Neuron (in vitro differentiated cells): Measurements from ENCODE around the gene SDK2.

ENCODE experiments used
- H2AFZ ChIP-seq: one replicate; pipeline ENCODE4 v1.6.1; 2013; ENCODE audit warnings: low read depth, mild to moderate bottlenecking, inconsistent platforms, low read length, moderate library complexity
- H3K27me3 ChIP-seq: one replicate; pipeline ENCODE4 v1.6.1; 2013; ENCODE audit warnings: low read length; ENCODE audit not compliant: insufficient read depth
- H3K36me3 ChIP-seq: one replicate; pipeline ENCODE4 v1.6.1; 2013; ENCODE audit warnings: low read length; ENCODE audit not compliant: insufficient read depth
- H3K4me1 ChIP-seq: one replicate; pipeline ENCODE4 v1.6.1; 2013; ENCODE audit warnings: low read length; ENCODE audit not compliant: insufficient read depth
- H3K4me3 ChIP-seq: 2 replicates; pipeline ENCODE4 v1.5.1; 2013; ENCODE audit warnings: mild to moderate bottlenecking, low read length, moderate library complexity
- H3K9me3 ChIP-seq: one replicate; pipeline ENCODE4 v1.6.1; 2013; ENCODE audit warnings: low read length

SDK2 gene

DNA sequence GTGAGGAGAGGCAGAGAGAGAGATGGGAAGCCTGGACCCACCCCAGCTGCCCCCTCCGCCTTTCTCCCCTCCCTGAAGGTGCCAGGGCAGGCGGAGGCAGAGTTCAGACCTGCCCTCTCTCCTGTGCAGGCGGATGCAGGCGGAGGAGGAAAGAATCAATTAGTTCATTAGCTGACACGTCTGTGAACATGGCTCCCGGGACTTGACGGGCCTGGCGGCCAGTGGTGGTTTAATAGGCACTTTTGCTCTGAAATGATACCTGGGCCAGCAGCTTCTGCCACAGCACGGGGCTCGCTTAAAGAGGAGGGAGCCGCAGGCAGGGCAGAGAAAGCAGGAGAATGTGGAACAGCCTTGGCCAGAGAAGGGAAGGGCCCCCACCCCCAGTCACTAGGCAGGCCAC, 98.1 kb downstream of the SDK2 start:
- Histone ChIP-seq H2AFZ (no peak overlapping the region), H3K4me3 (no peak overlapping the region), H3K9me3 (no peaks in the 10 kb centered on the region), H3K36me3 (no peaks in the 10 kb centered on the region), H3K27me3 (no peaks in the 10 kb centered on the region), H3K4me1 (peaks cover 9% of the 10 kb centered on the region)

DNA sequence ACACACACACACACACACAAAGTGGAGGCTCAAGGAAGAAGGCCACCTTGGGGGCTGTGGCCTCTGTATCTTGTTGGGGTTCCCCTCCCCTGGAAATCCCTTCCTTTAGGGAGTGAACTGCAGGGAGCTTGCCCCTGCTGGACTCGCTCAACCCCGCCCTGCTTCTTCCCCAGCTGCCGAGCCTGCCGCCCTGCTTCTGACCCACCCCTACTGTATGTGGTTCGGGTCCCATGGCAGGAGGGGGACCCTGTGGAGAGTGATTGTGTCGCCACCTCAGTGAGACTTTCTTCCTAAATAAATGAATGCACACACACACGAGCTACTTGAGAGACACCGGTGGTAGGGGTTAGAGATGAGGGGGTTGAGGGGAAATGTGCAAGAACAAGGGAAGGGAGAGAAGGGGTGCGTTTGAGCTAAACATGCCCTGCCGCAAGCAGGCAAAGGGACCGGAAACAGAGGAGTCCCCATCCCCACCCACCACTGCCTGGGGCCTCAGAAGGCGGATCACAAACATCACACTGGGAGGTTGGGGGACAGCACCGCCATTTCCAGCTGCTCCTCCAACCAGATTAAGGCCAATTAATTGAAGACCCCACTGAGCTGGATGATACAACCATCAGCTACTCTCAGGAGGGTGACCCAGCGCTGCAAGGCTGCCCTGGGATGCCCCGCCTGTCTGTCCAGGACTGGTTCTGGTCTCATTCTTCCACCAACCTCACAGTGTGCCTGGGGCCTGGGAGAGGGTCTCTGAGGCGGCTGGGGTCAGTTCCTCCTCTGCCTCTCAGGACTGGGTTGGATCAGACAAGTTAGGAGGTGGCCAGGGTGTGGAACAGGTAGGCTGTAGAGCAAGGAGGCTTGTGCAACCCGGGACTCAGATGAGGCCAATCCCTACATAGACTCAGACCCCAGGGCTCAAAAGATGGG, 98.9 kb downstream of the SDK2 start:
- no peaks in the 10 kb centered on the region for H3K27me3 ChIP-seq
- no peak overlapping the region for H3K4me3 ChIP-seq
- no peaks in the 10 kb centered on the region for H3K9me3 ChIP-seq
- no peaks in the 10 kb centered on the region for H3K36me3 ChIP-seq
- no peak overlapping the region for H2AFZ ChIP-seq
- peaks cover 9% of the 10 kb centered on the region for H3K4me1 ChIP-seq

DNA sequence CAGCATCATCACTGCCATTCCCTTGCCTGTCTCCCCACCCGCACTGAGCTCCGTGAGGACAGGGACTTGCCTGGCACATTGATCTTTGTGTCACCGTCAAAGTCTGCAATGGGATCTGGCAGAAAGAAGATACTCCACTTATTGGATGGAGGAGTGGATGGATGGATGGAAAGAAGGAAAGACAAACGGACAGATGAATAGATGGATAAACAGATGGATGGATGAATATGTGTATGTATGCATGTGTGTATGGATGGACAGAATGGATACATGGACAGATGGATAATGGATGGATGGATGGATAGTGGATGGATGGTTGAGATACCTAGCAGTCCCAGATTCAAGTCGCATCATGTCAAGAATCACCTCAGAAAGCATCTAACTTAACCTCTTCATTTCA, 99.9 kb downstream of the SDK2 start:
- Histone ChIP-seq H3K27me3 (no peaks in the 10 kb centered on the region), H3K4me3 (no peak overlapping the region), H3K9me3 (no peaks in the 10 kb centered on the region), H3K4me1 (peaks cover 6% of the 10 kb centered on the region), H3K36me3 (no peaks in the 10 kb centered on the region), H2AFZ (no peak overlapping the region)

DNA sequence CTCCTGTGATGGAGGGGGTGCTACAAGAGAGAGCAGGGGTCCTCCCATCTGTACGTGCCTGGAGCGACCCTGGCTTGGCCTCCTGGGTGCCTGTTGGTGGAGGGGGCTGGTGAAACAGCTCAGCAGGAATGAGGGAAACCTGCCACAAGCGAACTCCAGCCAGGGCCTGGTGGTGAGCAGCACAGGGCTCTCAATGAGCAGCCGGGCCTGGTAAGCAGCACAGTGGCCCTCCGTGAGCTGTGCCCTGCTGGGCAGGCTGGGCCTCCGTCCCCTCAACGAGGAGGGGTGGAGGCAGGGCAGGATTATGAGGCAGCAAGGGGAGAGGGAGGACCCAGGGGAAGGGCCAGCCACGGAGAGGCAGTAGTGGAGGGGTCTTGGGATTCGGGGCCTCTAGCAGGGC, 101.9 kb downstream of the SDK2 start:
- peaks cover 9% of the 10 kb centered on the region for H3K4me1 ChIP-seq
- H3K9me3 ChIP-seq, result no peaks in the 10 kb centered on the region
- no peak overlapping the region for H2AFZ ChIP-seq
- no peaks in the 10 kb centered on the region for H3K27me3 ChIP-seq
- H3K4me3 ChIP-seq, result no peak overlapping the region
- no peaks in the 10 kb centered on the region for H3K36me3 ChIP-seq

DNA sequence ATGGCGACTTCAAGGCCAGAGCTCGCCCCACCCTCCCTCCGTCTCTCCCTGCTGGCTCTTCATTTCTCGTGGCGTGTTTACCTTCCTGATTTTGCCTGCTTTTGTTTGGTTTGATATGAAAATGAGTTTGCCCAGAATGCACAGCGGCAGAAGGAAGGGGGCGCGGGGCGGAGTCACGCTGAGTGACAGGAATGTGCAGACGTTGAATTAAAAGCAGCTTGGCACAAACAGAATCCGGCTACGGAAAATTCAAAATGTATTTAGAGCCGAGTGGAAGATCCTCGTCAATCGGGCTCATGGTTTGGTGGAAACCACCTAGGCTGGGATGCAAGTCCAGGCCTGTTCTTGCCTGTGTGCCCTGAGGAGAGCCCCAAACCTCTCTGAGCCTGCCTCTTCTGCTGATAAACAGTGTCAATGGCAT, 102.7 kb downstream of the SDK2 start:
- Histone ChIP-seq H3K9me3 (no peaks in the 10 kb centered on the region), H2AFZ (no peak overlapping the region), H3K27me3 (no peaks in the 10 kb centered on the region), H3K36me3 (no peaks in the 10 kb centered on the region), H3K4me3 (no peak overlapping the region), H3K4me1 (peaks cover 9% of the 10 kb centered on the region)

DNA sequence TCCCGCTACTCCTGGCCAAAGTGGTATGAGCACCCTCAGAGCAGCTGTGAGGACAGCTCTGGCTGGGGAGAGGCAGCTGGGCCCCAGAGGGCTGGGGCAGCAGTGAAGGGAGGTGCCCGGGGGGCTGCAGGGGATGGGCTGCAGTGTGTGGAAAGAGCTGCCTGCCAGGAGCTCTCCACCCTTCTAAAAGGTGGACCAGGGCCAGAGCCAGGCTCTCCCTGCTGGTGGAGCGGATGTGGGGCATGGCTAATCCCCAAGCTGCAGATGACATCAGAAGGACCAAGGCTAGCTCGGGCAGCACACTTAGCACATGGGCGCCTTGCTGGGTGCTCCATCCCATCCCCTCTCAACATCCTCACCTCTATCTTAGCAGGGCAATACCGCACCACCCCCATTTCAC, 103.1 kb downstream of the SDK2 start:
- no peak overlapping the region for H2AFZ ChIP-seq
- no peak overlapping the region for H3K4me3 ChIP-seq
- H3K9me3 ChIP-seq, result no peaks in the 10 kb centered on the region
- peaks cover 9% of the 10 kb centered on the region for H3K4me1 ChIP-seq
- H3K36me3 ChIP-seq, result no peaks in the 10 kb centered on the region
- no peaks in the 10 kb centered on the region for H3K27me3 ChIP-seq

DNA sequence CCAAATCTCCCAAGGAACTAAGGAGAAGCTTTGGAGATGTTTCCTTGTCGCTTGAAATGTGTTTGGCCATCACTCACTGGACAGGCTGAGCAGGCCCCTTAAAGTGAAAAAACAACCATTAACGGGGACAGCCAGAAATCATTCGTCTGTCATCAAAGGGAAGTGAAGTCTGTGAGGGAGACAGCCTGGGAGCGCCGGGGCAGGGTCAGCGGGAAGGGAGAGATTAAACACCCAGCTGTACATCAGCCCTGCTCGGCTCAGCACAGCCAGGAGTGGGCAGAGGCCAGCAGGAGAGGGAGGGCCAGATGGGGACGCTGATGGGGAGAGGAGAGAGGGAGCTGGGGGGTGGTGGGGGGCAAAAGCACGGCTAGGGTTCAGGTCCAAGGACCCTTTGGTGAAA, 105.1 kb downstream of the SDK2 start:
- Histone ChIP-seq H3K27me3 (no peaks in the 10 kb centered on the region), H3K36me3 (no peaks in the 10 kb centered on the region), H3K4me3 (no peak overlapping the region), H2AFZ (no peak overlapping the region), H3K9me3 (no peaks in the 10 kb centered on the region), H3K4me1 (peaks cover 8% of the 10 kb centered on the region)

DNA sequence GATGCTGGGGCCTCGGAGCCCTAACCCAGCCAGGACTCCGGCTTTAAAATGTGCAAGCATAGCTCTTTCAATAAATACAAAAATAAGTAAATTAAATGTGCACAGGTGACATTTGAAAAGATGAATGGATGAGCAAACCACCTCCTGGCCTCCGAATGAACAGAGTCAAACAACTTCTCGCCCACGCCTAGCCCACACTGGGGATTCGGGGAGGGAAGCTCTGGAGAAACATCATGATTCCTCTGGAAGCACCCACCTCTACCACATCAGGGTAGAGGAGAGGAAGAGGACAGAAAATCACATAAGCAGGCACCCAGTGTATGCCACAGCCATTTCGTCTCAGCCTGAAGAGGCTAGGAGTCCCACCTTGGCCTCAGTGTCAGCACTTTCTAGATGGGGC, 105.8 kb downstream of the SDK2 start:
- H3K4me1 ChIP-seq, result peaks cover 11% of the 10 kb centered on the region

DNA sequence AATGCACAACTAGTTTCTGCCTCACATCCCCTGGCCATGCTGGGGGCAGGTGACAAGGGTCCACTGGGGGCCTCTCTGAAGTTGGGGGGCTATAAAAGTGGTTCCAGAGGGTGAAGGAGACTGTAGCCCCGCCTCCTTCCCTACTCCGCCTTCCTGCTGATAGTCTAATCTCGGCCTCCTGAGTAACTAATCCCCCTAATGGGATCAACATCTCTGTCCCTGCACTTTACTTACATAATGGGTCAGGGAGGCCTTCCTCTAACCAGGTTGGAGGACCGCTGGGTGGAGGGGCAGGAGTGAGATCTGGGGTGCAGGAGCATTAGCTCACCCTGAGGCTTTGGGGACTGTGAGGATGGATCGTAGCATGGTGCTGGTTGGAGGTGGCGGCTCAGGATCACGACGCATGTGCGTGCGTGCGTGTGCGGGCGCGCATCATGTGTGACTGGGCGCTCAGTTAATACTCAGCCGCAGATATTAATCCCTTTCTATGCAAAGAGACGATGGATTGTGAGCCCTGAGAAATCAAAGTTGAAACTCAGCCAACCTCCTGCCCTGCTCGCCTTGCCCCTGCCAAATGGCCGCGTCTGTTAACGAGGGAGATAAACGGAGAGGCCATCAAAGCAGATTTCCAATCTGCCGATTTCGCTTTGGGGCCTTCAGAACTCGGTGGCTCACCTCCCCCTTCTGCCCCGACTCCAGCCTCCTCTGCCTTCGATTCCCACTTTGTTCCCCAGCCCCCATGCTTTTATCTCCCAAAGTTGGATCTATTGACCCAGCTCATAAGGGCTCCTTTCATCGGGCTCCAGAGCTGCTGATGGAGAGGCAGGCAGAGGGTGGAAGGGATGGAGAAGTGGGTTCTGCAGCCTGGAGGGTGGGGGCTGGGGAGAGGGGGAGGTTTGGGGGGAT, 107.3 kb downstream of the SDK2 start:
- H3K9me3 ChIP-seq, result no peaks in the 10 kb centered on the region
- H3K4me1 ChIP-seq, result peaks cover 20% of the 10 kb centered on the region
- H3K4me3 ChIP-seq, result no peak overlapping the region
- no peaks in the 10 kb centered on the region for H3K36me3 ChIP-seq
- no peak overlapping the region for H2AFZ ChIP-seq
- no peaks in the 10 kb centered on the region for H3K27me3 ChIP-seq

More for the DNA sequence above, 105.8 kb downstream of the SDK2 start:
- no peaks in the 10 kb centered on the region for H3K36me3 ChIP-seq
- H2AFZ ChIP-seq, result no peak overlapping the region
- H3K4me3 ChIP-seq, result no peak overlapping the region
- no peaks in the 10 kb centered on the region for H3K9me3 ChIP-seq
- no peaks in the 10 kb centered on the region for H3K27me3 ChIP-seq

DNA sequence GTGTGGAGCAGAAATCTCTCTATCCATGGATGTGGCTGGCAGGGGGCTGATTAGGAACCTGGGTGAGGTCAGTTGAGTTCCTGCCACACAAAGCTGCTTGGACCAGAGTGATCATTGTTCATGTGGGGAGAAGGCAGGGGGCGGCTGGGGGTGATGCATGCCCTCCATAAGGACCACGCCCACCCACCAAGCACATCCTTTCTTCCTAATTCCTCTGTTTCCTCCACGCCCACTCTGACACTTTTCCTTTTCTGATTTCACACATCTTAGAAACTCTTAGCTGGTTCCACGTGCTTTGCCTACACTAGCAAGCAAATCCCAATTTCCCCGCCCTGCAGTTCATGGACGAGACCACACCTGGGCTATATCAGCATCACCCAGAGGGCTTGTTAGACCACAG, 108.5 kb downstream of the SDK2 start:
- Histone ChIP-seq H3K36me3 (no peaks in the 10 kb centered on the region), H3K4me3 (no peak overlapping the region), H2AFZ (no peak overlapping the region), H3K27me3 (no peaks in the 10 kb centered on the region), H3K9me3 (no peaks in the 10 kb centered on the region), H3K4me1 (peaks cover 20% of the 10 kb centered on the region)

DNA sequence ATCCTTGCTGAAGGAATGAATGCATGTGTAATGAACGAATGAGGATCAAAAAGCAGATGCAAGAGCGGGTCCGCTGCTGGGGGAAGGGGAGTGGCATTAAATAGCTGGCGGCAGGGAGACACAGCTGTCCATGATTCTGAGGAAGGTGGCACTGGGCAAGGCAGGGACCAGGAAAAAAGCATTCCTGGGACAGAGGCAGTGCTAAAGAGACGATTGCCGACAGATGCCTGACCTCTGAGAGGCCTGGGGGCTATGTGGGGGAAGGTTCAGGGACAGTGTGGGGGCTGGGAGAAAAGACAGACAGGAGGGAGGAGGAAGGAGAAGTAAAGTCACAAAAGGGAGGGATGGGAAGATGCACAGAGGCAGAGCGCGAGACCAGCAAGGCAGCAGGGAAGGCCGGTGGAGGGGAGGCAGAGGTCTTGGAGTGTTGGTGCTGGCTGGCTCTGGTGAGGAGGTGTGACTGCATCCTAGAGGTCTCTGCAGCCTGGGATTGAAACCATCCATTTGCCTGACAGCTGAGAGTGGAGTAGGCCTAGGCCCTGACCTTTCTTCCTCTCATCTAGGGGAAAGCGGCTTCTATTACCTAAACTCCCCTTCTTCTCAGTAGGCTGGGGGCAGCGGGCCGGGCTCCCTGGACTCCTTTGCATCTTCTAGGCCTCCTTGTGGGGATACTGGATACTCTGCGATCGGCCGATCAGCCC, 109.9 kb downstream of the SDK2 start:
- no peaks in the 10 kb centered on the region for H3K27me3 ChIP-seq
- no peaks in the 10 kb centered on the region for H3K36me3 ChIP-seq
- H2AFZ ChIP-seq, result no peak overlapping the region
- no peaks in the 10 kb centered on the region for H3K9me3 ChIP-seq
- H3K4me1 ChIP-seq, result peaks cover 20% of the 10 kb centered on the region
- H3K4me3 ChIP-seq, result no peak overlapping the region

DNA sequence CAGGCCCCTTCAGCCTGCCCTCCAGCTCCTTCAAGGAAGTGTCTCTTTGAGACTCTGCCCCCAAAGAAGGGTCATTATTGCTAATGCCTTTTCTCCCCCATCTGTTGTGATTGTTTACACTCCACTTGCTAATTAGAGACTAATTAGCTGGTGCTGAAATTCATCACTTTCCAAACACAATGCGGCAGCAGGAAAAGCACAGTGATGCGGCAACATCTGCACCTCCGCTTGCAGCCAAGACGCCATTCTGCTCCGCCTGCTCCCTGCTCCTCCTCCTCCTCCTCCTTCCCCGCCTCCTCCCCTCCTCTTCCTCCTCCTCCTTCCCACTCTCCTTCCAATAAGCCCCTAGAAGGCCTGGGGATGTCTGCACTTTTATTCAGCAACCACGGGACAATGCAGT, 110.5 kb downstream of the SDK2 start:
- Histone ChIP-seq H3K36me3 (no peaks in the 10 kb centered on the region), H3K4me1 (peaks cover 20% of the 10 kb centered on the region), H3K4me3 (no peak overlapping the region), H3K9me3 (no peaks in the 10 kb centered on the region), H3K27me3 (no peaks in the 10 kb centered on the region), H2AFZ (no peak overlapping the region)

DNA sequence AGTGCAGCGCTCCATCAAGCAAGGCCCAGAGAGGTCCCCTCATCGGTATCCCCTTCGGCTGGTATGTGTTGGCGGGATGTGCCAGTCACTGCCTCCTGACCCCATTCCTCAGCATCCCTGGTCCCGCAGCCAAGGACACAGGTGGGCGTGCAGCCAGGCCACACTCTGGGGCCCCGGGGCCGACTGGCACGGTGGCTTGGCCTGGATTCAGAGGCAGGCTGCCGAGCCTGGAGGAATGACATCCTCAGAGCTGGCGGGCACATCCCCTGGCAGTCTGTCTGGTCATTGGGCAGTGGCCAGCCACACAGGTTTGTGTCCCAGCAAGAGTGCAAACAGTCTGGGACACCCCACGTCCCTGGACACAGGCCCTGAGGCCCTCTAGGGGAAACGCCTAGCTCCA, 111.1 kb downstream of the SDK2 start:
- Histone ChIP-seq H3K4me1 (peaks cover 20% of the 10 kb centered on the region), H3K9me3 (no peaks in the 10 kb centered on the region), H2AFZ (no peak overlapping the region), H3K27me3 (no peaks in the 10 kb centered on the region), H3K36me3 (no peaks in the 10 kb centered on the region), H3K4me3 (no peak overlapping the region)
